Osteocyte (in vitro differentiated cells): ENCODE measurements around the gene SORL1-AS1. TPM values are rescaled to one million over a fixed set of nuclear protein-coding genes. Genes with fewer than 3 reads are reported as not detected.

Experiments
- DNase-seq: peaks from one replicate; pipeline ENCODE4 v3.0.0; 2021; ENCODE audit warnings: mixed read lengths; ENCODE audit not compliant: unreplicated experiment; ENCODE audit errors: extremely low spot score
- H3K27ac Mint-ChIP-seq: one replicate; pipeline ENCODE4 v1.8.0; 2021; ENCODE audit warnings: mild to moderate bottlenecking, mixed read lengths; ENCODE audit not compliant: unreplicated experiment
- H3K27me3 Mint-ChIP-seq: one replicate; pipeline ENCODE4 v1.8.0; 2021; ENCODE audit warnings: mixed read lengths; ENCODE audit not compliant: unreplicated experiment
- H3K36me3 Mint-ChIP-seq: one replicate; pipeline ENCODE4 v1.8.0; 2021; ENCODE audit warnings: mixed read lengths; ENCODE audit not compliant: unreplicated experiment
- H3K4me1 Mint-ChIP-seq: one replicate; pipeline ENCODE4 v1.8.0; 2021; ENCODE audit warnings: mixed read lengths; ENCODE audit not compliant: unreplicated experiment
- H3K4me3 Mint-ChIP-seq: one replicate; pipeline ENCODE4 v1.8.0; 2021; ENCODE audit warnings: mild to moderate bottlenecking, moderate library complexity, mixed read lengths; ENCODE audit not compliant: unreplicated experiment
- H3K9me3 Mint-ChIP-seq: one replicate; pipeline ENCODE4 v1.8.0; 2021; ENCODE audit warnings: mixed read lengths; ENCODE audit not compliant: unreplicated experiment
- CTCF ChIP-seq: fragments of 200-600 bp; sonication (generic); IDR thresholded peaks from 2 replicates; pipeline ENCODE4 v1.5.0; 2021; ENCODE audit warnings: antibody characterized with exemption, mild to moderate bottlenecking, moderate library complexity
- total RNA-seq: library from RNA; stranded (reverse); gene quantifications from 2 replicates; pipeline ENCODE4 v1.2.1, GENCODE V29; 2021

The SORL1-AS1 gene

GRCh38 chr11:121389651-121390050, 63.1 kb downstream of the SORL1-AS1 start:
- no peaks in the 10 kb centered on the region for H3K36me3 Mint-ChIP-seq
- DNase-seq = no peak
- H3K9me3 Mint-ChIP-seq = no peaks in the 10 kb centered on the region
- H3K4me1 Mint-ChIP-seq = no peaks in the 10 kb centered on the region
- H3K27me3 Mint-ChIP-seq = peaks cover 2% of the 10 kb centered on the region
- no peak for TF ChIP-seq CTCF
- no peak overlapping the region for H3K27ac Mint-ChIP-seq
- H3K4me3 Mint-ChIP-seq = no peak overlapping the region

Other genes starting within 250 kb of the SORL1-AS1 start
- 31.7 and 32.3 TPM in 2 replicates for gene SC5D, start 160.2 kb downstream of the SORL1-AS1 start, total RNA-seq
- gene SORL1, start 653 bp downstream of the SORL1-AS1 start, total RNA-seq = 2.1 and 3.1 TPM in 2 replicates